HG03520 (cell line): ENCODE measurements around the gene ABCA1.

Experiments
- ATAC-seq: cut with Tn5 transposase; IDR thresholded peaks from one replicate; pipeline ENCODE4 v1.9.1; 2021; ENCODE audit warnings: mild to moderate bottlenecking, moderate library complexity; ENCODE audit not compliant: unreplicated experiment

Gene ABCA1

DNA sequence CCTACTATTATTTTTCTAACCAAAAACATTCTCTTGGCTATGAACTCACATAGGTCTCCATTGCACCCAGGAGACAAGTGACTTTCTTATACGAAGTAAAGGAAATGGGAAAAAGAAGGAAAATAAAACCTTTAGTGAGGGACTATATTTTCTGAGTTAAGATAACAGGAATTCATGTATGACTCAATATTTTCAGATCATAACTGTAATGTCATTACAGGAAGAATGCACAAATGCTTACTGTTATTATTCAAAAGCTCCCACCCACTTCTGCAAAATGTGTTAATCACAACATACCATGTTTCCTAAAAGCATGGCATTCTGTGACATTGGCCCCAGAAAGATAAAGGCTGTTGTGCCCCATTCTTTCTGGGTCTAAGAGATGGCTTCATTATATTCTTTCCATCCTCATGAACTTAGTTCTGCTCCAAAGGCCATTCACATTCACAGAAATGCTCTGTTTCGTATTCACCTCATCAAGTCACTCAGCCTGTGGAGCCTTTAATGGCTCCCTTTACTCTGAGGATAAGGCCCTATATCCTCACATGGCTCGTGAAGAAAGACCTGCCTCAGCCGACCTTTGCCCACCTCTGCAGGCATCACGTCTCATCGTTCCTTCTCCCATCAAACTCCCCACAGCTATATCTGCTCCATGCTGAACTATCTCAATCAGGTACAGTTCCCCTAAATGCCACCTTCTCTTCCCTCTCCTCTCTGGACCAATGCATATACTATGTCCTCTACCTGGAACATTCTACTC is 77.0 kb downstream of the ABCA1 start:
- no peak for ATAC-seq

DNA sequence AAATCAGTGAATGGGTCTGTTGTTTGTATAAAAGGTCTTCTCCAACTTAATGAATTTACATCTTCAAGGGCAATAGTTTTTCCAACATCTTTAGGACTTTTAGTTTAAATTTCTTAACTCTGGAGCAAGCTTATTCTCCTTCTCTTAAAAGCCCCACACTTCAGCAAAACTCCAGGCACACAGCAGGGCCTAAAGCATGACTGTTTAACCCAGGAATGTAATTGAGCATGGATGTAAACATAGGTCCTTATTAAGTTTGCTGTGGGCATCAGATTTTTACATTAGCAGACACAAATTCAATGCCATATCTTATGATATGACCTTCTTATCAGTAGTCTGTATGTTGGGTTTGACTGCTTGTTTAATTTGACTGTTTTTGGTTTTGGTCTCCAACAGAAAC is 78.9 kb downstream of the ABCA1 start:
- ATAC-seq = no peak

DNA sequence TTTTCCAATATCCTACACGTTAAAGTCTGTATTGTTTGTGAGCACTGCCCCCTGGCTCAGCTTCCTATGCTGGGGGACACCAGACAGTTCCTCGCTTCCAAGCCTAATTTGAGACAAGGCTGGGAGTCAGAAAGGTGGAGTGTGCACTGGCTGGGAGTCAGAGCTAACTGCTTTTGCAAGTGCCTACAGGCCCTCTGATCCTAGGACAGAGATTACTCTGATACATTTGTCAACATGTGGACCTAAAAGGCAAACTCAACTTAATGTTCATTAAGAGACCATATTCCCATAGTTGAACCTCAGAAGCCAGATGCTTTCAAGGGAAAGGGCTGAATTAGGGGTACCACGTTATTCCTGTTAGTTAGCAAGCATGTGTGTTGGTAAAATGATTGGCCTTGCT is 83.2 kb downstream of the ABCA1 start:
- ATAC-seq = no peak

DNA sequence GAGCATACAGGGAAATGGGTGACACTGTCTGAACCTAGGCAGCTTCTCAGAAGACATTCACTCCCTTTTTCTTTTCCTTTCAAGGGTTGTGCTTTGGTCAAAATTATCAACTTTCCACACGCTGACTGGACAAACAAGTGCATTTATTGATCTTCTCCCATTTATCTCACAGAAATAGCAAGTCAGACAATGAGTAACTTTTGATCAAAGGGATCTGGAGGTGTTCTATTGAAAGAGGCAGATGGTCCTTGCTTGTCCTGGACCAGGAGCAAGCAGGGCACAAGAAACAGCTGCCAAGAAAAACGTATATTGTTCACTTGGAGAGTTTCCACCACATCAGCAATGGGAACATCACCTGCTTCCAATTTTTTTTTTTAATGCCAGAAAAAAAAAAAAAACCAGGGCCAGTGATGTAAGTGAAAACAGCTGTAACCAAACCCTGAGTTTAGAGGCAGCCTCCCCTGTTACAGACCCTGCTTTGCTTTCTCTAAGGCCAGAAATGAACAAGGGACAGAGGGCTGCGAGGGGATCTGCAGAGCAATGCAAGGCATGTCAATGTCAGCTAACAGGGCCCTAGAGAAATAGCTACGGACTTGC is 84.2 kb downstream of the ABCA1 start:
- no peak for ATAC-seq

DNA sequence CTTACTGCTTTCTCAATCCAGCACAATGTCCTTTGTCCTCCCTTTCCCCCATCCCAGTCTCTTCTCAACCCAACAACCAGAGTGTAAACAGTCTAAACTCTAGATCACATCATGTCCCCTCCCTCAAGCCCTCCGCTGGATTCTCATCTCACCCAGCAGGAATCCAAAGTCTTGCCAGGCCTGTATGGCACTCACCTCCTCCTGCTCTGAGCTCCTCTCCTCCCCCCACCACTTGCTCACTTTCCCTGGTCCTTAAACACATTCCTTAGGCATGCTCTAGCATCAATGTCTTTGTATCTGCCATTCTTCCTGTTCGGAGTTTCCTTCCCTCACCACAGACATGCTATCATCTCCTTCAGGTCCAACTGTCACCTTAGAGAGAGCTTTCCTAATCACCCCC is 85.3 kb downstream of the ABCA1 start:
- no peak for ATAC-seq

DNA sequence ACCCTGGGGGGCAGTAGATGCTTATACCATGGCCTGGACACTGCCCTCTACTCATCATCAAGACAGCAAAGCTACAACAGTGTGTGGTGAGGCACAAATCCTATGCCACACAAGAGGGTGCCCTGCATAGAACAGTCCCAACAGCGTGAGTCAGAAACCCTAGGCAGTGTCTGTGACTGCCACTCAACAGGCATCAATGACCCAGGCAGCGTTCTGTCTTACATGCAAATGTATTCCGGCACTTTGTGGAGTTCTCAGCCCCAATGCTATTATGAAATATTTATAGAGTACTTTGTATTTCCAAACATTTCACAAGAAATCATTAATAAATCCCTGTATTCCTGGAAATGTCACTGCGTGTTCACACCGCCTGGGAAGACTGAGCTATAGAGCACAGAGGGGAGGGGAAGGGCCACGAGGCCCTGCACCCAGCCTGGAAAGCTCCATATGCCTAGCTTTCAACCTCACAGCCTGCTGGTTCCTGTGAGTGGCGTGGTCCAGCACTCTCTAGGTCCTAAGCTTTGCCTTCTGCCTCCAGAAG is 86.3 kb downstream of the ABCA1 start:
- no peak for ATAC-seq

DNA sequence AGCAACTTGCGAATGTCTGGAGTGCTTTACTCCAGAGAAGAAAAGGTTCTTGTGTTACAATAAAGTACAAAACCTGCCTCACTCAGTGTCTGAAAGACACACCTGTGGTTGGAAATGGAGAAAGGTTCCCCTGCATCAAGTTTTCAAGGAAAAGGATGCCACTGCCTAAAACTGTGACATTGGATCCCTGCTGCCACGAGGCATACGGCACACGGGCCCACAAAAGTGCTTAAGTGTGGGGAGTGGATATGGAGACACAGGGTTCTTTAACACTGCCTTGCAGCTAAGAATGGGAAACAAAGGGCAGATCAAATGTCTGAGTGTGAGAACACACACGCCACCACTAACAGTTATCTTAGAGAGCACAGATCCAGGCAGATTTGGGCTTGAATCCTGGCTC is 89.0 kb downstream of the ABCA1 start:
- ATAC-seq = no peak

DNA sequence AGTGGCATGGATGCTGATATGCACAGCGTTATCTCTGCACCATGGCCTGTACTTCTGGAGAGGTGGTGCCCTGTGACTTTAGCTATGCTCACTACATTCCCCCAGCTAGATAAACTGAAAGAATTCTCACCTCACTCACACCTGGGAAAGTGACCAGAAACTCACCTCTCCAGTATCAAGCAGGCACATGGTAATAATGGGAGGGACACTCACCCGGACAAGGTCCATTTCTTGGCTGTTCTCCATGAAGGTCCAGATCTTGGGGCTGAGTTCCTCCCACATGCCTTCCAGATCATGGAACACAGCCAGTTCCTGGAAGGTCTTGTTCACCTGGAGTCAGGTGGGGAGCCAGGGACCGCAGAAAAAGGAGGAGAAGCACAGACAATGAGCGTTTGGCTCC is 91.2 kb downstream of the ABCA1 start:
- no peak for ATAC-seq

DNA sequence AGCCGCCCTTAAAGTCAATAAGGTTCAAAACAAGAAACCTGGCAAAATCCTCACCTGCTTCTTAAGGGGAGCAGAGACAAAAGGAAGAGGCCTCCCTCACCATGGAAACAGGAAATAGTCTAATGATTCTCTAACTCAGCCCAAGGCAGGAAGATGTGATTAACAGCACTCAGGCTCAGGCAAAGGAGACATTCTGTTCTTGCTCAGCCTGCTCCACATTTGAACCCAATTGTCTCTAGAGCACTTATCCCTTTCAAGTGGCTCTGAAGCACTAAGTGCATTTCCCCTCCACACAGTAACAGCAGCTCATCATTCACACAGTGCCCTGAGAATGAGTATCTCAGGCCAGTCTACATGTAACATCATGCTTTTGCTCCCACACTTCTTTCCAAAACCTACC is 91.7 kb downstream of the ABCA1 start:
- ATAC-seq = no peak

DNA sequence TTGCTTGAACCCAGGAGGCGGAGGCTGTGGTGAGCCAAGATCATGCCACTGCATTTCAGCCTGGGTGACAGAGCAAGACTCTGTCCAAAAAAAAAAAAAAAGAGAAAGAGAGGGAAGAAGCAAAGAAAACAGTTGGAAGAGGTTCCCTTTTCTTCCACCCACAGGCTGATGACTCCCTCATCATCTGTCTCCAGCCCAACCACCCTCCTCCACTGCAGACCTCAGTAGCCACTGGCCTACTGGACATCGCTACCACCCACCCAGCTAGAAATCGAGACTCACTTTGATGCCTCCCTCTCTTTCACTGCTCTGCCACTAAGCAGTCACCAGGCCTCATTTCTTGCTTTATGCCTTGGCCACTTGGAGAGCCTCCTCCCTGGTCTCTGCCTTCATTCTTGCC is 92.8 kb downstream of the ABCA1 start:
- no peak for ATAC-seq

DNA sequence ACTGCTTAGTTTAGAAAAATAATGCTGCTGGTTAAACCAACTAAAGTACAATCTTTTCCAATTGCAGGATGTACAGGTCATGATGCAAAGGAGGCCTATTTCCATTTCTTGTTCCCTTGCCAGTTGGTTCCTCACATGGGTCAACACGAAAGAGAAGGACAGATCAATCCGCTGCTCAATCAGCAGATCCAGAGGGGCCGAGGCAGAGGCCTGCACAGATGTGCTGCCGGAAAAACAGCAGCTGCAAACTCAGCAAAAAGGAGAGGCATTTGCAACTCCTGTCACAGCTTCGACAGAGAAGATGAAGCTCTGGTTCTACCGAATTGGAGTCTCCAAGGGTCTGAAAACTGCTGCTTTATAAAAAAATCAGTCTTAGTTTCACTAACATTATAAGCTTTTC is 94.3 kb downstream of the ABCA1 start:
- ATAC-seq = no peak

DNA sequence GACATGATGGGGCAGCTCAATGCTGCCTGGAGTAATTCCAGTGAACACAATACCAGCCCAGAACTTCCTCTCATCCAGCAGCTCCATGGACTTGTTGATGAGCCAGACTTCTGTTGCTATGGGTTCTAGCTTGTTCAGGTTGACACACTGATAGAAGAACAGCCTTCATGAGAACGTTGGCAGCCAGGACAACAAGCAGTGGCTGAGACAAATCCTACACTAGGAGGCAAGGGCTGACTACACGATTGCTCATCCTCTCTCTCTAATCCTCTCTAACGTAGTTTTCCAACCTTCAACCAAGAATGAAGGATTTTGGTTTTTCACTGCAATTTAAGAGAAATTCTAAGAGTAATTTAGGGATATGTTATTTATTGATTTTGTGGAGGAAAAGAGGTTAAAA is 96.3 kb downstream of the ABCA1 start:
- ATAC-seq = no peak

DNA sequence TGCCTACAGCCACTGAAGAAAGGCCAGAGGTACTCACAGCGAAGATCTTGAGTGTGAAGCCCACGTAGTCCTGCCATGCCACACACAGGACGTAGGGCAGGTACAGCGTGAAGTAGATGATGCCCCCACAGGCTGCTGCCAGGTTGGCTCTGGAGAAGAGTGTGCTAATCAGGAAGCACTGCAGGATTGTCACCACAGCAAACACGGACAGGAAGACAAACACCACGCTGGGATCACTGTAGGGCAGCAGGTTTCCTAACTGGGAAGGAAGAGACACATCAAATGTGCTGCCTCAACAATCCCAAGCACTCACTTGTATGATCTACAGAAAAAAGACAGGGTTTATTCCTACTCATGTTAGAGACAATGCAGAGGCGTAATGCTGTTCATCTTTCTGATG is 101.0 kb downstream of the ABCA1 start:
- no peak for ATAC-seq

DNA sequence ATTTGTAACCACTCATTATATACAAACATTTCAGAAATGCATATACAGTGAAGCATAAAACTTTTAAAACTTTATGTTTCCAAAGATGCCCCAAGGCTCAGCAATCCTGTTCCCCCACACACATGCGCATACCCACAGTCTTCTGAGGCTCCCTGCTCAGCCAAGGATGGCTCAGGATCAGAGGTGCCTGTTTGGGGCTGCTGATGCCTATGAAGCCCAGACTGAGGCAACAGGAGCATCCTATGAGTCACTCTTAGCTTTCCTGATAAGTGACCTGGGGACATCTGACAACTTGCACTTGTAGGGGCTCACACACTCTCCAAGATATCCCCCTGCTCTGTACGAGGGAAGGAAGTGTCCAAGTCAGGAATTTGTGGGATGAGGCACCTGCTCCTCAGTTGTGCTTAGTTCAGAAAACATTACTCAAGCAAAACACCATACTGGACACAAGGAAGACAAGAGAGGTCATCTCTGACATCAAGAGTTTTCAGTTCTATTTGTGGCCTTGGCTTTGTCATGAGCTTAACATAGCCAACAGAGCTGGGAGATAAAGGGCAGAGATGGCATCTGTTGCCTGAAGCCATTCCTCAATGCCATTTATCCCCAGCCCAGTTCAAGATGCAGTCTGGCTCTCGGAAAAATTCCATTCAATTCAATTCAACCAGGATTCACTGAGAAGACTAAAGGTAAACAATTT is 101.7 kb downstream of the ABCA1 start:
- ATAC-seq = no peak

DNA sequence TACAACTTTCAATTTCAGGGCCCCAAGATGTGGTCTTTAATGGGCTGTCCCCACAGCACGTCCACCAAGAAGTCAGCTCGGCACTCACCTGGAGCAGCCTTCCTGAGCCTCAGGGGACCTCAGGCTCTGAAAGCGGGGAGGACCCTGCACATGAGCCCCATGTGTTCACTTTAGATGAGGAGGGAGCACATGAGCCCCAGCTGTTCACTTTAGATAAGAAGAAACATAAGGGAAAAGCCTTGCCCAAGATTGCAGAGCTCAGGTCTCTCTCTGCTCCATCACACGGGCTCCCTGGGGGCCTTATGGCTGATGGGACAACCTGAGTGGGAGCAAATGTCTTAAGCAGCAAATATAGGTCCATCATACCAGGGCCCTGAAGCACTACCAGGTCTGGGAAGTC is 107.6 kb downstream of the ABCA1 start:
- ATAC-seq = no peak

DNA sequence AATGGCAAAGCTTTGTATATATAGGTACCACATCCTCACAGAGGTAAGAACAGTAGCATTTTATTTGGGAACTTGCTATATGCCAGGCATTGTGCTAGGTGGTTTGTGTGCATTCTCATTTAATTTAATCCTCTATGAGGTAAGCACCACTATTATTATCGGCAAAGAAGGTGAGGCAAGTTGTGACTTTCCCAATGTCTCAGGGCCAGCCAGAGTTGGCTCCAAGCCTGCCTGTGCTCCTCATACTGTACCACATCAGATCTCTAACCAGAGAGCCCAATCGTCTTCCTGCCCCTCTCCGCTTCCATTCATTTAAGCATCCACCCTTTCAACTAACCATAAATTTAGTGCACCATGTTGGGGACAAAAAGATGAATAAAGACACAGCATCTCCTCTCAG is 108.9 kb downstream of the ABCA1 start:
- ATAC-seq = no peak

DNA sequence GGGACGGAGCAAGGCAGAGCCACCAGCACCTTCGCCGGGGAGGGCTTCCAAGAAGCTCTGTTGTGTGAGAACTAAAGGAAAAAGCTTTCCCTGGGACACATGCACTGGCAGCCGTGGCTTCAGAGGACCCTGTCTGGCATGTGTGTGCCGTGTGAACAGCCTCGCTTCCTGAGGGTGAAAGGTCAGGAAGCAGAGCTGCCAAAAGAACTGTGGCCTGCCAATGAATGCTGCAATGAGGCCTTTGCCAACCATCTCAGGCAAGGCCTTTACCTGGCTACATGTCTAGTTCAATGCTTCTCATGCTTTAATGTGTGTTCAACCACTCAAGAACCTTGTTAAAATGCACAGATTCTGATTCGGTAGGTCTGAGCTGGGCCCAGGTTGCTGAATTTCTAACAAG is 110.5 kb downstream of the ABCA1 start:
- no peak for ATAC-seq

DNA sequence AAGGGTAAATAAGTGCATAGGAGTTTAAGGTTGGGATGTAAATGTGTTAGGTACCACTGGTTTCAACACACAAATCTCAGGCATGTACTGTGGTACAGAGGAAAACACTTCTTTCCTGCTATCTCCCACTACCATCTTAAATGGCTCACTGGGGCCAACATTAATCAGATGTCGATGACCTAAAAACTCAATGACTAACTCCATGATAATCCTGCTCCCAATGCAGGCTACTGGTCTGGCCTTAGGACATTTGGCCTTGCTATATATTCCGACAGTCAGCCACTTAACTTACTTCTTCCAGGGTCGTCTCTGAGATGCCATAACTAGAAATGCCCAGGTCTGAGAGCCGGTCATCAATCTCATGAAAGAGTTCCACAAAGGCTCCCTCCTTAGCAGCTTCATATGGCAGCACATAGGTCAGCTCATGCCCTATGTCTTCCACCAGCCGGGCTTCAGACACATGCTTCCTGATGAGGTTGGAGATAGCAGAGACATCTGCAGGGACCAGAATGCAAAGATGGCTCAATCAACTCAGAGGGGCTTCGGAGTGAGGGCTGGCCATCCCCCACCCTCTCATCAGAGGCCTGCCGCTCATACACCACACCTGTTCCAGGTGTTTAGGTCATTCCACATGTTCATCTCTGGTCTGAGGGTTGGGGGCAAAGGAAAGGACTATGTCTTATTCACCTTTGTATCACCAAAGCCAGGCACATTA is 111.9 kb downstream of the ABCA1 start:
- ATAC-seq = no peak

DNA sequence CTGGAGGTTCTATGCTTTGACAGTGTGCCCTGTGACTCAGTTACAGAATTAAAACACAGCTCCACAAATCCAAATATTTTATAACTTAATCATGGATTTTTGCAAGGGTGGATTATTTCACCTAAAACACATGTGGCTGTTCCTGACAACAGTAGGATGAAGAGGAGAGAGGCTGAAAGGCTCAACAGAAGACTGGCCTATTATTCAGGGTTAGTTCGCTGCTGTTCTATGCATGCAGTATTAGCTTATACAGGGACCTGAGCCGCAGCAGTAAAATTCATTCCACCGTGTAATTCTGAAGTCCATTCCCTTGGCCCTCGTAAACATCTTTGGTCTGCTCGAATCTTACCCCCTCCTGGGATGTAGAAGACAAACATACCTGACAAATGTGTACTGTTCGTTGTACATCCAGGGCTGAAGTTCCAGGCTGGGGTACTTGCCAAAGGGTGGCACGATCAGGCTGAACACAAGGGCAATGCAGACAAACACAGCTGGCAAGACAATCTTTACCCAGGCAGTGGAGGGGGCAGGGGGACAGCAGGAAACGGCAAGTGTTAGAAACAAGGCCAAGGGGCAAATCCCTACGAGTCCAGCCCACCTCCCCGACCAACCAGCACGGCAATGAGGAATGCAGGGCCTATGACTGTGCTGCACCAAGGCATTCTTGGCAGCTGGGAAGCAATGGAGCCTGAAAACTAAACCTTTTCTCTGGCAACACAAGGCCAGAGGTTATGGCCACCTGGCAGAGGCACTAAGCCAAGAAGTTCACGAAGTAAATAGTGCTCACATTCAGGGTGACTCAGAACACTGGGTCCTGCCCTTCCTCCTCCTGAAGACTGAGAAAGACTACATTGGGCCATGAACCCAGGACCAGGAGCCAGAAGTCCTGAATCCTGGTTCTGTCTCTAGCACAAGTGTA is 117.3 kb downstream of the ABCA1 start:
- ATAC-seq = no peak

DNA sequence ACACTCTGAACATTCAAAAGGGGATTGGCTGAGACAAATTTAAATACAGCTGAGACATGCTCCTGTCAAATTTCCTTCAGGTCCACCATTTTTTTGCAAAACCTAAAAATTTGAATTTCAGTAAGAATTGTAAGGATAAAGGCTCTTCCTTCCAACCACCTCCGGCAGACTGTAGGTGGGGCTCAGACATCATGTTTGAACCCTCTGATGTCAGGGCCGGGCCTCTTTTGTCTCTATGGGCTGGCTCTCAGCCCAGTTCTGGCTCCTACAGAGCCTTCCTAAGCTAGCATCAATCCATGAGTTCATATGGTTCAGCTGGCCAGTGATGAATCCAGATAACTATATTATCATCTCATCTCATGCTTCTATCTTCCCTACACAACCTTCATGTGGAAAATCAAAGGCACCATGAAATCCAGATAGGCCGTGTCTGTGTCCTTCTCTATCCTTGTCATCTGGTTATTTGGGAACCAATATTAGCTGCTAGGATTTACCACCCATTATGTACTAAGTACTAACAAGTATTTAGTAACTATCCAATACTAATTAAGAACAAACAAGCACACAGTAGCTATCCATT is 119.8 kb downstream of the ABCA1 start:
- no peak for ATAC-seq
